ENCODE data around the gene ZCCHC7.

The ZCCHC7 gene

GRCh38 chr9:37335238-37335637, 214.9 kb downstream of the ZCCHC7 start:
- Mint-ChIP-seq H3K4me3 (no peak overlapping the region), H3K9me3 (no peaks in the 10 kb centered on the region), H3K27me3 (ENCODE audit: low read depth, poor library complexity) (no peaks in the 10 kb centered on the region), H3K36me3 (ENCODE audit: low read depth) (no peaks in the 10 kb centered on the region), H3K4me1 (peaks cover 15% of the 10 kb centered on the region), H3K27ac (no peak overlapping the region)
- DNase-seq, result no peak
- no peak for TF ChIP-seq CTCF (IDR thresholded peaks at IDR 0.05)

GRCh38 chr9:37336150-37336549, 215.8 kb downstream of the ZCCHC7 start:
- H3K27me3 Mint-ChIP-seq (ENCODE audit: low read depth, poor library complexity), result no peaks in the 10 kb centered on the region
- H3K27ac Mint-ChIP-seq, result no peak overlapping the region
- no peaks in the 10 kb centered on the region for H3K9me3 Mint-ChIP-seq
- TF ChIP-seq CTCF (IDR thresholded peaks at IDR 0.05), result no peak
- H3K4me1 Mint-ChIP-seq, result peaks cover 15% of the 10 kb centered on the region
- H3K36me3 Mint-ChIP-seq (ENCODE audit: low read depth), result no peaks in the 10 kb centered on the region
- no peak overlapping the region for H3K4me3 Mint-ChIP-seq
- DNase-seq, result no peak

- Mint-ChIP-seq H3K4me3 (no peak overlapping the region), H3K27me3 (ENCODE audit: low read depth, poor library complexity) (no peaks in the 10 kb centered on the region), H3K9me3 (no peaks in the 10 kb centered on the region), H3K36me3 (ENCODE audit: low read depth) (no peaks in the 10 kb centered on the region), H3K4me1 (peaks cover 15% of the 10 kb centered on the region), H3K27ac (no peak overlapping the region)
- no peak for DNase-seq
- TF ChIP-seq CTCF (IDR thresholded peaks at IDR 0.05), result no peak
These were observed 217.0 kb downstream of the ZCCHC7 start for GRCh38 chr9:37337301-37337890.

- DNase-seq, result no peak
- Mint-ChIP-seq H3K27me3 (ENCODE audit: low read depth, poor library complexity) (no peaks in the 10 kb centered on the region), H3K4me3 (no peak overlapping the region), H3K36me3 (ENCODE audit: low read depth) (no peaks in the 10 kb centered on the region), H3K9me3 (no peaks in the 10 kb centered on the region), H3K27ac (no peak overlapping the region), H3K4me1 (peaks cover 15% of the 10 kb centered on the region)
- no peak for TF ChIP-seq CTCF (IDR thresholded peaks at IDR 0.05)
These were observed 217.8 kb downstream of the ZCCHC7 start for GRCh38 chr9:37338218-37338617.

GRCh38 chr9:37339923-37340322, 219.5 kb downstream of the ZCCHC7 start:
- Mint-ChIP-seq H3K4me3 (no peak overlapping the region), H3K36me3 (ENCODE audit: low read depth) (no peaks in the 10 kb centered on the region), H3K9me3 (no peaks in the 10 kb centered on the region), H3K4me1 (peaks cover 15% of the 10 kb centered on the region), H3K27ac (no peak overlapping the region), H3K27me3 (ENCODE audit: low read depth, poor library complexity) (no peaks in the 10 kb centered on the region)
- no peak for TF ChIP-seq CTCF (IDR thresholded peaks at IDR 0.05)
- DNase-seq, result no peak

GRCh38 chr9:37340961-37341360, 220.6 kb downstream of the ZCCHC7 start:
- Mint-ChIP-seq H3K36me3 (ENCODE audit: low read depth) (no peaks in the 10 kb centered on the region), H3K4me1 (peaks cover 15% of the 10 kb centered on the region), H3K4me3 (no peak overlapping the region), H3K9me3 (no peaks in the 10 kb centered on the region), H3K27me3 (ENCODE audit: low read depth, poor library complexity) (no peaks in the 10 kb centered on the region), H3K27ac (no peak overlapping the region)
- DNase-seq, result no peak
- TF ChIP-seq CTCF (IDR thresholded peaks at IDR 0.05), result no peak
